Activated CD8-positive, alpha-beta memory T cell treated with anti-CD3 and anti-CD28 coated beads, Interleukin-2, amount 50 U/mL, for 48 hours (primary cell): ENCODE measurements around the gene IL3RA.
A peak's percentile ranks its signal among the peaks of the same experiment; 100 is the strongest.

Experiments used
- DNase-seq: peaks from one replicate; pipeline ENCODE4 v3.0.0-alpha.2; 2020

The IL3RA gene

GRCh38 chrX:1385253-1386223 lies 49.0 kb downstream of the IL3RA start:
- DNase-seq: peak; percentile 67

DNA sequence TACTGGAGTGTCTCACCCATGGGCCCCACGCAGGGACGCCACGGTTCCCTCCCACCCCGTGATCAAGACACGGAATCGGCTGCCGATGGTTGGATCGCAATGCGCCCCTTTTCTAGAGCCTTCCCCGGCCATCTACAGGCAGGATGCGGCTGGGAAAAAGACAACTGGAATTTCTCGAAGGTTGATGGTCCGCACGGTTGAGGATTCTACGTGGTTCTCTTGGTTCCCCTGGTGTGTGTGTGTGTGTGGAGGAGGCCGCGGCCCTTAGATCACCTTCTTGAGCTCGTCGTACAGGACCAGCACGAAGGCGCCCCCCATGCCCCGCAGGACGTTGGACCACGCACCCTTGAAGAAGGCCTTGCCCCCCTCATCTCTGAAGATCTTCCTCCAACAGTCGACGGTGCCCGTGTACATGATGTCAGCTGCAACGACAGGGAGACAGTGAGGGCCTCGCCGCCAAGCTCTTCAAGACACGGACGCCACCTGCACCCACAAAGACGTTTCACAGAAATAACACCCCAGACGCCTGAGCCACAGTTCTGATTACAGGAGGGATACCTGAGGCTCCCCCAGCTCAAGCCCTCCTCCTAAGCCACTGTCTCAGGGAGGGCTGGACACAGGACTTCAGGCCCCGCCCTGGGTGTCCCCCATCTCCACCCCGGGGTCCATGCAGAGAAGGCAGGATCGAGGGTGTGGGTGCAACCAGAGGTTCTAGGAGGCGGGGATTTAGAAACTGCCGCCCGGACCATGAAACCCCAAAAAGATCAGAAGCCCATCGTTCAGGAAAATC lies 49.9 kb downstream of the IL3RA start:
- DNase-seq: peak; percentile 60

GRCh38 chrX:1387141-1387776 lies 50.7 kb downstream of the IL3RA start:
- DNase-seq: peak; percentile 60

- DNase-seq: peak; percentile 48
Measured at GRCh38 chrX:1388651-1389050, 52.1 kb downstream of the IL3RA start.

GRCh38 chrX:1389181-1389992 lies 52.8 kb downstream of the IL3RA start:
- DNase-seq: peak; percentile 55

GRCh38 chrX:1389993-1390285 lies 53.4 kb downstream of the IL3RA start:
- DNase-seq: peak; percentile 47

GRCh38 chrX:1390621-1391369 lies 54.2 kb downstream of the IL3RA start:
- peak; percentile 53 for DNase-seq

DNA sequence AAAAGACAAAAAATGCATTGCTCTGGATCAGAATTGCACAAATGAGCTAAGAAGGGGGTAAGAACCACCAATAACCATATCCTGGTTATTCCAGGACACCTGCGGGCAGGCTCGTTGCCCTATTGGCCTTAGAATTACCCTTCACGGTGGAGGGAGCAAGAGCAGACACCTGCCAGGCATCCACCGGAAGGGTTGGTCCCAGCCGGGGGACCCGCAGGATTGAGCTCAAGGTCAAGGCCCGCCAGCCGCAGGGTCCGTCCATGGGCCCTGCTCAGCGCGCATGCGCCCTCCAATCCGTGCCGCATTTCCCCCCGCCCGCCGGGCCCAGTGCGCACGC lies 54.8 kb downstream of the IL3RA start:
- peak; percentile 99 for DNase-seq

DNA sequence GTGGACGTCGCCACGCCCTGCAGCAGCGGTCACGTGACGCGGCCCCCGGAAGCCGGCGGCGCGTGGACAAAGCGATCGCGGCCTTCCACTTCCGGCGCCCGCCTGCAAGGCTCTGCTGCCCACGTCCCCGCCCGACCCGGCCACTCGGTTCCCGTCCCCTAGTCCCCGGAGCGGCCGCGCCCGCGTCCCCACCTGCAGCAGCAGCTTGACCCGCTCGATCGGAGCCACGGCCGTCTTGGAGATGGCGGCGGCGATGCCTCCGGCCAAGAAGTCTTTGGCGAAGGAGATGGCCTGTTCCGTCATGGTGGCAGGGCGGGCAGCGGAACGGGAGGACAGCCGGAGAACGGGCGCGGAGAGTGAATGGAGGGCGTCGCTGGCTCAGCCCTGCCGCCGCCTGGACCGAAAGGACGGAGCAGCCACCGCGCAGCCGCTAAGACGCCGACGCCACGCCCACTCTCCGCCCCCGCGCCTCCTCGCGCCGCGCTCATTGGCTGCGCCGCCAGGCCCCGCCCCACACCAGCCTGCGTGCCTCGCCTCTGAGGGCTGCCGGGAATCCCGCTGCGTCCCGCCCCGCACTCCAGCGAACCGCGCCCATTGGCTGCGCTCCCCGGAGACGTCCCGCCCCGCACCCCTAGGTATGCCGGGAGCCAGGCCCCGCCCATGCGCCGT lies 55.3 kb downstream of the IL3RA start, which contains the start of gene SLC25A6:
SLC25A6 (minus strand) TSS at position 407 of the 669 bp plus-strand sequence; CDS start at position 303, 104 bp downstream.
- peak; percentile 100 for DNase-seq

- DNase-seq: peak; percentile 83
Measured at GRCh38 chrX:1392376-1393068, 55.9 kb downstream of the IL3RA start.

- DNase-seq: no peak
Measured at GRCh38 chrX:1393871-1394615, 57.5 kb downstream of the IL3RA start.

- DNase-seq: peak; percentile 54
Measured at GRCh38 chrX:1394731-1395501, 58.3 kb downstream of the IL3RA start.

- DNase-seq: no peak
Measured at GRCh38 chrX:1395646-1396216, 59.1 kb downstream of the IL3RA start.

- peak; percentile 44 for DNase-seq
Measured at GRCh38 chrX:1397001-1397400, 60.4 kb downstream of the IL3RA start.

DNA sequence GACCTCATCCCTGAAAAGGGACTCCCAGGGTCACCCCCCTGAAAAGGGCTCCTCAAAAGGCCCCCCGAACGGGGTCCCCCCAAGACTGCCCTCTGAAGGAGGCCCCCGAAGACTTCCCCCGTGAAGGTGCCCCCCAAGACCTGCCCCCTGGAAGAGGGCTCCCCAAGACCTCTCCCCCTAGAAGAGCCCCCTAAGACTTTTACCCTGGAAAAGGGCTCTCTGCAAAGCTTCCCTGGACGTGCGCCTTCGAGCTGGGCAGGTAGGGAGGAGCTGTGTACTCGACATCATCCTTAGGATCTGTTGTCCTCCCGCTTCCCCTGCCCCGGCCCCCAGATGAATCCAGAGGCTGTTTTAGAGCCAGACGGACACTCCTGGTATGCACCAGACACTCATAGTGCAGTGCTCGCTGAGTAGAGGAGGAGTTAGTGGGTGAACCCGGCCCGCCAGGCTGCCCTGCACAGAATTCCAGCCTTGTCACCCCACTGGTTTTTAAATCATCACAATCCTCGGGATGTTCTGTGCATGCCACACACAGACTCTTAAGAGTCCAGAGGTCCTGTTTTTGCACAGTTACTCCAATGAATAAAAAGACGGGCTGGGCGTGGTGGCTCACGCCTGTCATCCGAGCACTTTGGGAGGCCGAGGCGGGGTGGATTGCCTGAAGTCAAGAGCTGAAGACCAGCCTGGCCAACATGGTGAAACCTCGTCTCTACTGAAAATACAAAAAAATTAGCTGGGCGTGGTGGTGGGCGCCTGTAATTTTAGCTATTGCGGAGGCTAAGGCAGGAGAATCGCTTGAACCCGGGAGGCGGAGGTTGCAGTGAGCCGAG lies 61.1 kb downstream of the IL3RA start:
- DNase-seq: peak; percentile 48

DNA sequence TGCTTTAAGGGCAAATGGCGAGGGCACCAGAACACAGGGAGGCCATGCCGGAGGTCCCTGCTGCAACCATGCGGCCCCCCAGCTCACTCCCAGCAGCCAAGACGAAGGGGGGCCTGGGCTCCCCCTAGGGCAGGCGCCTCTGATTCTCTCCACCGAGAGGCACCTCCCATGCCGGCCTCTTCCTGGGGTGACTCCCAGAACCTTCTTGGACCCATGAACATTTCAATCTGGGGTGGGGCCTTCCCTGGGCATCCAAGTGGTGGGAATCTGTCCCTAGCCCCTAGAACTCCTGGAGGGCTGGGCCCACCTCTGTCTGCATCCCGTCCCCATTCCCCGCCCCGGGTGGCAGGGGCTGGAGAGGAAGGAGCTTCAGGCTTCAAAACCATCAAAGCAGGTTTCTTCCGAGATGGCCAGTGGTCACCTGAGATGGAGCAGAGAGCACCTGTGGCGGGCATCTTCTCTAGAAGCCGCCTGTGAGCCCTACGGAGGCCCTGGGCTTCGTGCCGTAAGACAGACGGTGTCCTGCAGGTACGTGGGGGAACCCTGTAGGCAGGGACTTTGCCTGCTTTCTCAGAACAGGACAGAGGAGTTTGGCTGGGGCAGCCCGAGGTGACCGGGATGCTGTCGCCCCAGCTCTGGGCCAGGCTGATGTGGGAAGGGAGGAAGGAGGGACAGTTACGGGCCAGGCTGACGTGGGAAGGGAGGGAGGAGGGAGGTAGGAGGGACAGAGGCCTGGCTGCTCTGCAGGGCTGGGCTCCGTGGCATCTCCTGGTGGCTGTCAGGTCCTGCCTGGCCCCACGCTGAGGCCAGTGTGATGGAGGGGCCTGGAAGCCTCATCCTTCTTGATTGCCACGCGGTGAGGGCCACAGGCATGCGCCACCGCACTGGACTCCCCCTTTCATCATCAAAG lies 62.1 kb downstream of the IL3RA start:
- peak; percentile 49 for DNase-seq

DNA sequence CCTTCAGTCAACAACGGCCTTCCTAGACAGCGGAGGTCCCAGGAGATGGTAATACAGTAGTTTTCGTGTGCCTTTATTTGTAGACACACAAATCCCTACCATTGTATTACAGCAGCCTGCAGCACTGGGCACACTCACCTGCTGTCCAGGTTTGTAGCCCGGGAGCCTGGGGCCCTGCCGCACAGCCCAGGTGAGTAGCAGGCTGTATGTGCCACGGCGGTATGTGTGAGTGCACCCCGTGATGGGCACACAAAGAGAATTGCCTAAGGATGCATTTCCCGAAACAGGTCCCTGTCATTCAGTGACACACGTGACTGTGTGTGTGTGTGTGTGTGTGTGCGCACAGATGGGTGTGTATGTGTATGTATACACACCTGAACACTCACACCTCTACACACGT lies 63.5 kb downstream of the IL3RA start:
- DNase-seq: peak; percentile 44
